Prostate gland (tissue), 2 donors: ENCODE measurements around the gene CDC42BPA. TPM values are rescaled to one million over a fixed set of nuclear protein-coding genes. Genes with fewer than 3 reads are reported as not detected.

Experiments used
- DNase-seq: peaks from one replicate; pipeline ENCODE4 v3.0.0-alpha.2; 2019; ENCODE audit warnings: low spot score
- H3K27ac ChIP-seq, 2 donors: fragments of 200-600 bp; sonication (generic); 2 replicates each; pipeline ENCODE4 v1.5.1; 2017 to 2019
- H3K27me3 ChIP-seq: fragments of 200-600 bp; sonication (generic); replicated peaks from 2 replicates; pipeline ENCODE4 v1.5.1; 2019; ENCODE audit not compliant: insufficient read depth
- H3K36me3 ChIP-seq, 2 donors: fragments of 200-600 bp; sonication (generic); 1 replicate in 1 of 2; 2 replicates in 1 of 2; pipeline versions ENCODE4 v1.5.1 to v1.8.1; 2017 to 2019
- H3K4me1 ChIP-seq: fragments of 200-600 bp; sonication (generic); replicated peaks from 2 replicates; pipeline ENCODE4 v1.5.1; 2019
- H3K4me3 ChIP-seq, 2 donors: fragments of 200-600 bp; sonication (generic); 2 replicates each; pipeline ENCODE4 v1.5.1; 2017 to 2019
- H3K9me3 ChIP-seq: fragments of 200-600 bp; sonication (generic); 2 replicates; pipeline ENCODE4 v1.5.1; 2017
- POLR2A ChIP-seq: fragments of 450-650 bp; IDR thresholded peaks from one replicate; pipeline ENCODE4 v1.6.1; 2016; ENCODE audit warnings: antibody characterized with exemption, mild to moderate bottlenecking
- POLR2AphosphoS5 ChIP-seq: sonication (generic); formaldehyde crosslinking; IDR thresholded peaks from one replicate; pipeline ENCODE4 v1.6.1; 2017; ENCODE audit warnings: antibody characterized with exemption
- WGBS: methylation state at CpG from one replicate; pipeline ENCODE4 v1.1.5; 2018; 5-methylcytosine and 5-hydroxymethylcytosine counted together
- intact Hi-C: fragments of 100-400 bp; cut with DNase I; formaldehyde crosslinking; loops from one replicate; pipeline ENCODE4 v1.14.2; 2022
- total RNA-seq, 2 donors: library from RNA; depleted of rRNA; stranded (reverse); fragments of >200 nt; gene quantifications; one replicate each; pipeline ENCODE4 v1.1.0, GENCODE V29; 2016
- TF ChIP-seq, protein P1 (sequence below), 4 experiments: fragments of 200-600 bp in 2 of 4; fragments of 450-650 bp in 2 of 4; sonication (generic) in 2 of 4; IDR thresholded peaks; 1 replicate in 3 of 4; 2 replicates in 1 of 4; pipeline ENCODE4 v1.5.1; 2016 to 2019; ENCODE audit warnings: antibody characterized with exemption in 4 of 4, mild to moderate bottlenecking in 2 of 4, moderate library complexity in 2 of 4

The CDC42BPA gene
- total RNA-seq, 2 donors from 2014 or later, result 31.3 to 76.9 TPM

DNA sequence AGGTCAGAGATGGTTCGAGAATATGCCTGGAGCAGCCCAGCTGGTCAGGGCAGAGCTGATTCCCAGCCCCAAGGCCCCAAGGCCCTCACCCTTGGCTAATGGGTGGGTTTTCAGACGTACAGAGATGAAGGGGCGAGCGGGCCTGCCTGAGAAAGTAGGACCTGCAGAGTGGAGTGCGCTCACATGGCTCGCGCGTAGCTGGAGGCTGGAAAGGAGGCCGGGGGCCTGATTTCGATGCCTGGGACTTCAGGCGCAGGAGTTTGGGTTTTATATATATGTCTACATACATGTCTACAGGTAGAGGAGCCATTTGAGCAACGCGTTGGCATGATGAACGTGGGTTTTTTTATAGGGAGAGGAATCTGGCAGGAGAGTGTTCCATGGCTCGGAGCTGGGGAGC lies 369.3 kb downstream of the CDC42BPA start:
- H3K27me3 ChIP-seq, result no peaks in the 10 kb centered on the region
- TF ChIP-seq POLR2A (no peak), POLR2AphosphoS5 (no peak)
- TF ChIP-seq, protein P1, sequence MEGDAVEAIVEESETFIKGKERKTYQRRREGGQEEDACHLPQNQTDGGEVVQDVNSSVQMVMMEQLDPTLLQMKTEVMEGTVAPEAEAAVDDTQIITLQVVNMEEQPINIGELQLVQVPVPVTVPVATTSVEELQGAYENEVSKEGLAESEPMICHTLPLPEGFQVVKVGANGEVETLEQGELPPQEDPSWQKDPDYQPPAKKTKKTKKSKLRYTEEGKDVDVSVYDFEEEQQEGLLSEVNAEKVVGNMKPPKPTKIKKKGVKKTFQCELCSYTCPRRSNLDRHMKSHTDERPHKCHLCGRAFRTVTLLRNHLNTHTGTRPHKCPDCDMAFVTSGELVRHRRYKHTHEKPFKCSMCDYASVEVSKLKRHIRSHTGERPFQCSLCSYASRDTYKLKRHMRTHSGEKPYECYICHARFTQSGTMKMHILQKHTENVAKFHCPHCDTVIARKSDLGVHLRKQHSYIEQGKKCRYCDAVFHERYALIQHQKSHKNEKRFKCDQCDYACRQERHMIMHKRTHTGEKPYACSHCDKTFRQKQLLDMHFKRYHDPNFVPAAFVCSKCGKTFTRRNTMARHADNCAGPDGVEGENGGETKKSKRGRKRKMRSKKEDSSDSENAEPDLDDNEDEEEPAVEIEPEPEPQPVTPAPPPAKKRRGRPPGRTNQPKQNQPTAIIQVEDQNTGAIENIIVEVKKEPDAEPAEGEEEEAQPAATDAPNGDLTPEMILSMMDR (IDR thresholded peaks at IDR 0.05), result no peak
- WGBS, result 92% methylated on average over 15 of the region's 15 CpGs
- H3K36me3 ChIP-seq, result no peaks in the 10 kb centered on the region
- DNase-seq, result no peak
- no peak overlapping the region for H3K27ac ChIP-seq
- intact Hi-C loops, result loop anchor here (10.0 kb wide), 1 partner anchor 366 kb away; the partner anchor contains the start of gene CDC42BPA
- no peak overlapping the region for H3K4me3 ChIP-seq
- H3K4me1 ChIP-seq, result no peaks in the 10 kb centered on the region
- no peaks in the 10 kb centered on the region for H3K9me3 ChIP-seq

GRCh38 chr1:226948480-226948879 lies 369.8 kb downstream of the CDC42BPA start:
- H3K9me3 ChIP-seq, result no peaks in the 10 kb centered on the region
- intact Hi-C loops, result loop anchor here (10.0 kb wide), 1 partner anchor 366 kb away; the partner anchor contains the start of gene CDC42BPA
- no peaks in the 10 kb centered on the region for H3K4me1 ChIP-seq
- no peak overlapping the region for H3K4me3 ChIP-seq
- no peak overlapping the region for H3K27ac ChIP-seq
- no peak for DNase-seq
- 95% methylated on average over 6 of the region's 6 CpGs for WGBS
- TF ChIP-seq POLR2A (no peak), POLR2AphosphoS5 (no peak)
- TF ChIP-seq, protein P1 (IDR thresholded peaks at IDR 0.05), result no peak
- no peaks in the 10 kb centered on the region for H3K36me3 ChIP-seq
- no peaks in the 10 kb centered on the region for H3K27me3 ChIP-seq

DNA sequence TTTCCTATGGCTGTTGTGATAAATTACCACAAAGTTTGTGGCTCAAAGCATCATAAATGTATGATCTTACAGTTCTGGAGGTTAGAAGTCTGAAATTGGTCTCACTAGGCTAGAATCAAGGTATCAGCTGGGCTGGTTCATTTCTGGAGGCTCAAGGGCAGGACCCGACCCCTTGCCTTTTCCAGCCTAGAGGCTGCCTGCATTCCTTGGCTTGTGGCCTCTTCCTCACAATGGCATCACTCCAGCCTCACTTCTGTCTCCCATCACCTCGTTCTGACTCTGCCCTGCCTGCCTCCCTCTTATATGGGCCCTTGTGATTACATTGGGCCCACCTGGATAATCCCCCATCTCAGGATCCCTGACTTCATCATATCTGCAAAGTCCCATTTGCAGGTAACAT lies 370.2 kb downstream of the CDC42BPA start:
- H3K4me3 ChIP-seq, result no peak overlapping the region
- no peak for DNase-seq
- intact Hi-C loops, result loop anchor here (10.0 kb wide), 1 partner anchor 367 kb away; the partner anchor contains the start of gene CDC42BPA
- H3K27me3 ChIP-seq, result no peaks in the 10 kb centered on the region
- no peaks in the 10 kb centered on the region for H3K36me3 ChIP-seq
- H3K9me3 ChIP-seq, result no peaks in the 10 kb centered on the region
- TF ChIP-seq, protein P1 (IDR thresholded peaks at IDR 0.05), result no peak
- TF ChIP-seq POLR2AphosphoS5, result no peak
- no peak for TF ChIP-seq POLR2A
- 98% methylated on average over 2 of the region's 2 CpGs for WGBS
- no peak overlapping the region for H3K27ac ChIP-seq
- no peaks in the 10 kb centered on the region for H3K4me1 ChIP-seq

GRCh38 chr1:226946841-226947240 lies 371.5 kb downstream of the CDC42BPA start:
- no peak for DNase-seq
- no peaks in the 10 kb centered on the region for H3K27me3 ChIP-seq
- H3K9me3 ChIP-seq, result no peaks in the 10 kb centered on the region
- TF ChIP-seq POLR2AphosphoS5 (no peak), POLR2A (no peak)
- TF ChIP-seq, protein P1 (IDR thresholded peaks at IDR 0.05), result no peak
- H3K4me3 ChIP-seq, result no peak overlapping the region
- H3K36me3 ChIP-seq, result no peaks in the 10 kb centered on the region
- no peak overlapping the region for H3K27ac ChIP-seq
- no peaks in the 10 kb centered on the region for H3K4me1 ChIP-seq
- intact Hi-C loops, result loop anchor here (10.0 kb wide), 1 partner anchor 368 kb away; the partner anchor contains the start of gene CDC42BPA
- 86% methylated on average over 3 of the region's 3 CpGs for WGBS

DNA sequence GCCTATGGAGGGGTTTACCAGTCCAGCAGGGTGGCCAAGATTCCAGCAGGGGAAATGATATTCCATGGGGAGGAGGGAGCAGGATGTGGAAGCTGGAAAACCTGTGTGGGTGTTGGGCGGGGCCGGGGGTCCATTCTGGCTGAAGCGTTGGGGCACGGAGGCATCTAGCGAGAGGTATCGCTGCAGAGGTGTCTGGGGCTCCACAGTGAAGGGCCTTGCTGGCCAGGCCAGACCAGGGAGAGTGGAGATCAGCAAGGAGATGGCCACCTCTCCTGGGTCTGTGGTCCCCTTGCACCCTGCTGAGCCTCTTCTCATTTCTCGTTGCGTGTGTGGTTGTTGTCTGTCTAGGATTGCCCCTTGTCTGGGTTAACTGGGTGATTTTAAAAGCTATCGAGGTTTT lies 372.0 kb downstream of the CDC42BPA start:
- H3K36me3 ChIP-seq, result no peaks in the 10 kb centered on the region
- no peaks in the 10 kb centered on the region for H3K27me3 ChIP-seq
- 84% methylated on average over 9 of the region's 9 CpGs for WGBS
- no peak for DNase-seq
- H3K27ac ChIP-seq, result no peak overlapping the region
- no peaks in the 10 kb centered on the region for H3K9me3 ChIP-seq
- no peak for TF ChIP-seq POLR2A
- TF ChIP-seq, protein P1 (IDR thresholded peaks at IDR 0.05), result no peak
- TF ChIP-seq POLR2AphosphoS5, result no peak
- H3K4me1 ChIP-seq, result no peaks in the 10 kb centered on the region
- intact Hi-C loops, result loop anchor here (10.0 kb wide), 1 partner anchor 369 kb away; the partner anchor contains the start of gene CDC42BPA
- H3K4me3 ChIP-seq, result no peak overlapping the region
